RKO (cell line): ENCODE results near the gene PTCRA.

Experiments
- DNase-seq: peaks from one replicate; pipeline ENCODE4 v3.0.0-alpha.2; 2016; ENCODE audit warnings: low spot score

PTCRA gene

DNA sequence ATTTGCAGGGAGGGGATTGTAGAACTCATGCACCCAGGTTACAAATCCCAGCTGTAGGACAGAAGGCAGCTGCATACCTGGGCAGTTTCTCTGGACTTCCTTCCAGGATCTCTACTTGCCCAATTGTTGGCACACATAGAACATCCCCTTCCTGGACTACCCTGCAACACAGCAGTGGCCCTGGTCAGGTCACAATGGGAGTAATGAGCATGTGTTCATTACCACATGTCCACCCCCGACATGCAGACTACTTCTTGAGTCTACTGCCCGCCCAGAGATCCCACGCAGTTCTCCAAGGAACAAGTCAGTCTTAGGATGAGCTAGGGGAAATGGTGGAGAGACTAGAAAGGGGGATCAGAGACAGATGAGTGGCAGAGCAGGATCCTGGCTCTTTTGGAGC is 58.1 kb downstream of the PTCRA start:
- DNase-seq = no peak

DNA sequence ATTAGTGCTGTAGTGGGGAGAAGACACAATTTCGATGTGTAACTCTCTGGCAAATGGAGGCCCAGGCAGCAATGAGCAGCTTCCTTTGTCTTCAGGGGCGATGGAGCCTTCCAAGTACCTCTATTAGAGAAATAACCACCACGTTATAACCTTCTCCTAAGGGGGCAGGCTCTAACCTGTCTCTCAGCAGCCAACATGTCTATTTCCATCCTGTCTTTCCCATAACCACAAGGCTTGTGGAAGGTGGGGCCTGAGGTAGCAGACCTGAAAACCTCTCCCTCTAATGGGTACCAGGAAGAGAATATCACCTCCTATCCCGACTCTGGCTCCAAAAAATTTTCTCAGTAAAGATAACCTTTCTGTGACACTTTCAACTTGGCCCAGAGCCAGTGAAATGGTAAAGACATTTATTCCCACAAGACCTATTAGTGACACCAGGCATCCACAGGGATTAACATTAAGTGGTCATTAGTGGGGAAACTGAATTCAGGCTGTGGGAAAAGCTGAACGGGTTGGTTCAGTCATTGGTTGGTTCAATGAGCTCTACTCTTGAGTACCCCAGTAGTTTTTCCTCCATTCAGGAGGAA is 59.2 kb downstream of the PTCRA start:
- DNase-seq = no peak
